Activated CD4-positive, alpha-beta T cell treated with anti-CD3 and anti-CD28 coated beads, Interleukin-2, amount 50 U/mL, for 1 hour (primary cell): Measurements from ENCODE around the gene MAN1B1.
"Not testable (repeated sequence)": the region's sequence is repeated elsewhere in the genome, so short reads cannot be mapped to it uniquely, and the experiment has no call there.

ENCODE experiments used
- DNase-seq: peaks from one replicate; pipeline ENCODE4 v3.0.0-alpha.2; 2020

The MAN1B1 gene

GRCh38 chr9:137130176-137130755 lies 43.5 kb downstream of the MAN1B1 start:
- no peak for DNase-seq

GRCh38 chr9:137134191-137134590 lies 47.4 kb downstream of the MAN1B1 start:
- DNase-seq, result no peak

- DNase-seq, result not testable (repeated sequence)
Measured at GRCh38 chr9:137135154-137135553, 48.4 kb downstream of the MAN1B1 start.

GRCh38 chr9:137136261-137136880 lies 49.6 kb downstream of the MAN1B1 start:
- no peak for DNase-seq

- no peak for DNase-seq
Measured at GRCh38 chr9:137136881-137137607, 50.3 kb downstream of the MAN1B1 start.

- no peak for DNase-seq
Measured at GRCh38 chr9:137138058-137138721, 51.4 kb downstream of the MAN1B1 start.

GRCh38 chr9:137138722-137139467 lies 52.1 kb downstream of the MAN1B1 start, which contains the start of gene GRIN1:
Gene GRIN1 (plus strand): TSS chr9:137139154. CDS start chr9:137139487, 333 bp downstream.
- DNase-seq, result peak; percentile 33

- DNase-seq, result no peak
Measured at GRCh38 chr9:137139468-137140150, 52.8 kb downstream of the MAN1B1 start.

GRCh38 chr9:137140151-137141012 lies 53.6 kb downstream of the MAN1B1 start:
- DNase-seq, result no peak

GRCh38 chr9:137141050-137141810 lies 54.4 kb downstream of the MAN1B1 start:
- DNase-seq, result no peak

GRCh38 chr9:137141976-137142936 lies 55.5 kb downstream of the MAN1B1 start:
- no peak for DNase-seq

- no peak for DNase-seq
Measured at GRCh38 chr9:137143459-137143858, 56.7 kb downstream of the MAN1B1 start.

GRCh38 chr9:137145731-137146526 lies 59.1 kb downstream of the MAN1B1 start:
- no peak for DNase-seq

GRCh38 chr9:137146527-137146918 lies 59.7 kb downstream of the MAN1B1 start:
- no peak for DNase-seq

GRCh38 chr9:137147091-137147792 lies 60.5 kb downstream of the MAN1B1 start:
- no peak for DNase-seq

- no peak for DNase-seq
Measured at GRCh38 chr9:137147793-137148160, 61.0 kb downstream of the MAN1B1 start.

GRCh38 chr9:137148242-137148641 lies 61.5 kb downstream of the MAN1B1 start:
- DNase-seq, result no peak

- DNase-seq, result no peak
Measured at GRCh38 chr9:137148661-137149060, 61.9 kb downstream of the MAN1B1 start.
